HepG2 (cell line): ENCODE data around the gene ZNF48. TPM values are rescaled to one million over a fixed set of nuclear protein-coding genes. Genes with fewer than 3 reads are reported as not detected.

Experiments used
- ARNTL ChIP-seq: sonication (generic); formaldehyde crosslinking; IDR thresholded peaks from 2 replicates; pipeline ENCODE4 v1.4.0; 2020; ENCODE audit warnings: mild to moderate bottlenecking, missing genetic modification reagents
- DMAP1 ChIP-seq: IDR thresholded peaks from 2 replicates; pipeline ENCODE4 v1.6.1; 2016
- FOXK1 ChIP-seq: sonication (generic); formaldehyde crosslinking; IDR thresholded peaks from 2 replicates; pipeline ENCODE4 v1.4.0; 2020; ENCODE audit warnings: low read depth, missing genetic modification reagents, borderline replicate concordance
- GATAD2A ChIP-seq: IDR thresholded peaks from 2 replicates; pipeline ENCODE4 v1.6.1; 2016
- HDAC1 ChIP-seq: sonication (generic); formaldehyde crosslinking; IDR thresholded peaks from 2 replicates; pipeline ENCODE4 v1.5.1; 2020; ENCODE audit warnings: mild to moderate bottlenecking, missing genetic modification reagents
- HNF4A ChIP-seq: sonication (generic); formaldehyde crosslinking; IDR thresholded peaks from 2 replicates; pipeline ENCODE4 v1.4.0; 2020; ENCODE audit warnings: missing genetic modification reagents
- NFATC3 ChIP-seq: sonication (generic); formaldehyde crosslinking; IDR thresholded peaks from 2 replicates; pipeline ENCODE4 v1.5.1; 2020; ENCODE audit warnings: mild to moderate bottlenecking, missing genetic modification reagents
- RARG ChIP-seq: sonication (generic); formaldehyde crosslinking; IDR thresholded peaks from 2 replicates; pipeline ENCODE4 v1.4.0; 2020; ENCODE audit warnings: low read depth, mild to moderate bottlenecking, missing genetic modification reagents
- RBAK ChIP-seq: sonication (generic); formaldehyde crosslinking; IDR thresholded peaks from 2 replicates; pipeline ENCODE4 v1.5.1; 2020; ENCODE audit warnings: mild to moderate bottlenecking, missing genetic modification reagents
- SNAI1 ChIP-seq: sonication (generic); formaldehyde crosslinking; IDR thresholded peaks from 2 replicates; pipeline ENCODE4 v1.5.0; 2020; ENCODE audit warnings: mild to moderate bottlenecking, missing genetic modification reagents, borderline replicate concordance
- ZBTB7B ChIP-seq: sonication (generic); formaldehyde crosslinking; IDR thresholded peaks from 2 replicates; pipeline ENCODE4 v1.4.0; 2020; ENCODE audit warnings: missing genetic modification reagents
- ZFX ChIP-seq: sonication (generic); formaldehyde crosslinking; IDR thresholded peaks from 2 replicates; pipeline ENCODE4 v1.4.0; 2020; ENCODE audit warnings: mild to moderate bottlenecking, low read depth, missing genetic modification reagents, moderate library complexity
- ZNF124 ChIP-seq: sonication (generic); formaldehyde crosslinking; IDR thresholded peaks from 2 replicates; pipeline ENCODE4 v1.4.0; 2020; ENCODE audit warnings: missing genetic modification reagents
- ZNF841 ChIP-seq: sonication (generic); formaldehyde crosslinking; IDR thresholded peaks from 2 replicates; pipeline ENCODE4 v1.8.1; 2023; ENCODE audit warnings: missing genetic modification reagents, borderline replicate concordance
- polyA plus RNA-seq, 8 experiments: library from polyadenylated mRNA; depleted of rRNA in 3 of 8; stranded (reverse) in 7 of 8; unstranded in 1 of 8; fragments of >200 nt; fragmentation: Illumina TruSeq in 4 of 8; extraction: Trizol in 4 of 8; gene quantifications; 2 replicates each; pipeline versions ENCODE4 v1.2.1 to v1.2.3, GENCODE V29; 2011 to 2016; ENCODE audit warnings: low read depth in 4 of 8, missing spikeins in 1 of 8, mixed read lengths in 1 of 8; ENCODE audit not compliant: insufficient read depth in 1 of 8
- total RNA-seq, 5 experiments: library from RNA; depleted of rRNA; stranded (reverse); fragments of >200 nt; fragmentation: Illumina TruSeq; extraction: Trizol; gene quantifications; 2 replicates each; pipeline ENCODE4 v1.2.3, GENCODE V29; 2016; ENCODE audit warnings: low read depth in 1 of 5
- TF ChIP-seq, protein P1 (sequence below): sonication (generic); formaldehyde crosslinking; IDR thresholded peaks from 2 replicates; pipeline ENCODE4 v1.4.0; 2020; ENCODE audit warnings: missing genetic modification reagents
- TF ChIP-seq, protein P2 (sequence below): sonication (generic); formaldehyde crosslinking; IDR thresholded peaks from 2 replicates; pipeline ENCODE4 v1.8.0; 2022; ENCODE audit warnings: mild to moderate bottlenecking, missing genetic modification reagents, moderate library complexity
- TF ChIP-seq, protein P3 (sequence below): sonication (generic); formaldehyde crosslinking; IDR thresholded peaks from 2 replicates; pipeline ENCODE4 v1.4.0; 2020; ENCODE audit warnings: mild to moderate bottlenecking, missing genetic modification reagents
- TF ChIP-seq, protein P4 (sequence below): sonication (generic); formaldehyde crosslinking; IDR thresholded peaks from 2 replicates; pipeline ENCODE4 v1.5.1; 2020; ENCODE audit warnings: mild to moderate bottlenecking, missing genetic modification reagents

ZNF48 gene
- total and polyA plus RNA-seq, 2 of the 13 experiments (the other 11 are each of a cell fraction or from before 2014, with no cell fraction given) = 9.9 to 12.3 TPM

DNA sequence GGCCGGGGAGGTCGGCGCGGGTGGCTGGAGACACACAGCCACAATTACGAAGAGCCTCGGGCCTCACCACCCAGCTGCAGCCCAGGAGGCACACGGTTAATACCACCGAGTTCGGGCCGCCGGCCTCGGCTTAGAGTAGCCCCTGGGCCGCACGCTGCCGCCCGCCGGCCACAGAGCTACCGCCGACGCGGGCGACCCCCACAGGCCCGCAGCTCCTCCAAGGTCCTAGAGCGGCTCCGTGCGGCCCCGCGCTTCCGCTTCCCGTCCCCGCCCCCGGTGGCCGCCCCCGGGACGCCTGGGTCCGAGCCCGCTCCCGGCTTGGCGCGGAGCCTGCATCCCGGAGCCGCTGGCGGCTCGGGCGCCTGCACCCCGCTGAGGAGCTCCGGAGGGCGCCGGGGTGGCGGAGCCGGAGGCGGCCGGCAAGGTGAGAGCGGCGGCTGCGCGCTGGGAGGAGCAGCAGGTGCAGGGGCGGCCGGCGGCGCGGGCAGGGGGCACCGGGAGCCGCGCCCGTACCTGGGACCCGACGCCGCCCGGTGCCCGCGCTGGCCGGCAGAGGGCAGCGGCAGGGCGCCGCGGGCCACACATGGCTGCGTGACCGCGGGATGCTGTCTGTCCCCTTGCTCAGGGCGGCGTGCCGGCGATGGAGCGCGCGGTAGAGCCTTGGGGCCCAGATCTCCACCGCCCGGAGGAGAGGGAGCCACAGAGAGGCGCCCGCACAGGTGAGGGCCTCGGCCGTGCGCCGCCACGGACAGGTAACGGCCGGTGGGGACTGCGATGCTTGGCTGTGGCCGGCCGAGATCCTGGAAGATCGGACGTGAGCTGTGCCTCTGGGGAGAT is at the start of gene ZNF48 (continued):
- TF ChIP-seq, protein P1, sequence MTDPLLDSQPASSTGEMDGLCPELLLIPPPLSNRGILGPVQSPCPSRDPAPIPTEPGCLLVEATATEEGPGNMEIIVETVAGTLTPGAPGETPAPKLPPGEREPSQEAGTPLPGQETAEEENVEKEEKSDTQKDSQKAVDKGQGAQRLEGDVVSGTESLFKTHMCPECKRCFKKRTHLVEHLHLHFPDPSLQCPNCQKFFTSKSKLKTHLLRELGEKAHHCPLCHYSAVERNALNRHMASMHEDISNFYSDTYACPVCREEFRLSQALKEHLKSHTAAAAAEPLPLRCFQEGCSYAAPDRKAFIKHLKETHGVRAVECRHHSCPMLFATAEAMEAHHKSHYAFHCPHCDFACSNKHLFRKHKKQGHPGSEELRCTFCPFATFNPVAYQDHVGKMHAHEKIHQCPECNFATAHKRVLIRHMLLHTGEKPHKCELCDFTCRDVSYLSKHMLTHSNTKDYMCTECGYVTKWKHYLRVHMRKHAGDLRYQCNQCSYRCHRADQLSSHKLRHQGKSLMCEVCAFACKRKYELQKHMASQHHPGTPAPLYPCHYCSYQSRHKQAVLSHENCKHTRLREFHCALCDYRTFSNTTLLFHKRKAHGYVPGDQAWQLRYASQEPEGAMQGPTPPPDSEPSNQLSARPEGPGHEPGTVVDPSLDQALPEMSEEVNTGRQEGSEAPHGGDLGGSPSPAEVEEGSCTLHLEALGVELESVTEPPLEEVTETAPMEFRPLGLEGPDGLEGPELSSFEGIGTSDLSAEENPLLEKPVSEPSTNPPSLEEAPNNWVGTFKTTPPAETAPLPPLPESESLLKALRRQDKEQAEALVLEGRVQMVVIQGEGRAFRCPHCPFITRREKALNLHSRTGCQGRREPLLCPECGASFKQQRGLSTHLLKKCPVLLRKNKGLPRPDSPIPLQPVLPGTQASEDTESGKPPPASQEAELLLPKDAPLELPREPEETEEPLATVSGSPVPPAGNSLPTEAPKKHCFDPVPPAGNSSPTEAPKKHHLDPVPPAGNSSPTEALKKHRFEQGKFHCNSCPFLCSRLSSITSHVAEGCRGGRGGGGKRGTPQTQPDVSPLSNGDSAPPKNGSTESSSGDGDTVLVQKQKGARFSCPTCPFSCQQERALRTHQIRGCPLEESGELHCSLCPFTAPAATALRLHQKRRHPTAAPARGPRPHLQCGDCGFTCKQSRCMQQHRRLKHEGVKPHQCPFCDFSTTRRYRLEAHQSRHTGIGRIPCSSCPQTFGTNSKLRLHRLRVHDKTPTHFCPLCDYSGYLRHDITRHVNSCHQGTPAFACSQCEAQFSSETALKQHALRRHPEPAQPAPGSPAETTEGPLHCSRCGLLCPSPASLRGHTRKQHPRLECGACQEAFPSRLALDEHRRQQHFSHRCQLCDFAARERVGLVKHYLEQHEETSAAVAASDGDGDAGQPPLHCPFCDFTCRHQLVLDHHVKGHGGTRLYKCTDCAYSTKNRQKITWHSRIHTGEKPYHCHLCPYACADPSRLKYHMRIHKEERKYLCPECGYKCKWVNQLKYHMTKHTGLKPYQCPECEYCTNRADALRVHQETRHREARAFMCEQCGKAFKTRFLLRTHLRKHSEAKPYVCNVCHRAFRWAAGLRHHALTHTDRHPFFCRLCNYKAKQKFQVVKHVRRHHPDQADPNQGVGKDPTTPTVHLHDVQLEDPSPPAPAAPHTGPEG (CRISPR knock-in tag) = peak; percentile 41; the same call in 1 of the 2 replicates
- TF ChIP-seq FOXK1 (CRISPR knock-in tag) (peak; percentile 61; the same call in 1 of the 2 replicates), RARG (CRISPR knock-in tag) (0 out of 2 replicates have a peak, but pooled peaks have one; percentile 43), ZNF124 (no peak), ZNF841 (CRISPR knock-in tag) (0 out of 2 replicates have a peak, but pooled peaks have one; percentile 44), GATAD2A (CRISPR knock-in tag) (peak; percentile 18; the same call in 1 of the 2 replicates), RBAK (CRISPR knock-in tag) (no peak), DMAP1 (CRISPR knock-in tag) (peak; percentile 62; the same call in 1 of the 2 replicates), HDAC1 (peak; percentile 86), SNAI1 (CRISPR knock-in tag) (no peak), ZBTB7B (CRISPR knock-in tag) (peak; percentile 86), HNF4A (CRISPR knock-in tag) (0 out of 2 replicates have a peak, but pooled peaks have one; percentile 24), ZFX (CRISPR knock-in tag) (peak; percentile 95), NFATC3 (CRISPR knock-in tag) (no peak), ARNTL (CRISPR knock-in tag) (no peak; the same call in 1 of the 2 replicates)
- TF ChIP-seq, protein P2, sequence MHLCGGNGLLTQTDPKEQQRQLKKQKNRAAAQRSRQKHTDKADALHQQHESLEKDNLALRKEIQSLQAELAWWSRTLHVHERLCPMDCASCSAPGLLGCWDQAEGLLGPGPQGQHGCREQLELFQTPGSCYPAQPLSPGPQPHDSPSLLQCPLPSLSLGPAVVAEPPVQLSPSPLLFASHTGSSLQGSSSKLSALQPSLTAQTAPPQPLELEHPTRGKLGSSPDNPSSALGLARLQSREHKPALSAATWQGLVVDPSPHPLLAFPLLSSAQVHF (CRISPR knock-in tag) = no peak
- TF ChIP-seq, protein P3, sequence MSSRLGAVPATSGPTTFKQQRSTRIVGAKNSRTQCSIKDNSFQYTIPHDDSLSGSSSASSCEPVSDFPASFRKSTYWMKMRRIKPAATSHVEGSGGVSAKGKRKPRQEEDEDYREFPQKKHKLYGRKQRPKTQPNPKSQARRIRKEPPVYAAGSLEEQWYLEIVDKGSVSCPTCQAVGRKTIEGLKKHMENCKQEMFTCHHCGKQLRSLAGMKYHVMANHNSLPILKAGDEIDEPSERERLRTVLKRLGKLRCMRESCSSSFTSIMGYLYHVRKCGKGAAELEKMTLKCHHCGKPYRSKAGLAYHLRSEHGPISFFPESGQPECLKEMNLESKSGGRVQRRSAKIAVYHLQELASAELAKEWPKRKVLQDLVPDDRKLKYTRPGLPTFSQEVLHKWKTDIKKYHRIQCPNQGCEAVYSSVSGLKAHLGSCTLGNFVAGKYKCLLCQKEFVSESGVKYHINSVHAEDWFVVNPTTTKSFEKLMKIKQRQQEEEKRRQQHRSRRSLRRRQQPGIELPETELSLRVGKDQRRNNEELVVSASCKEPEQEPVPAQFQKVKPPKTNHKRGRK = peak; percentile 30; the same call in 1 of the 2 replicates
- TF ChIP-seq, protein P4, sequence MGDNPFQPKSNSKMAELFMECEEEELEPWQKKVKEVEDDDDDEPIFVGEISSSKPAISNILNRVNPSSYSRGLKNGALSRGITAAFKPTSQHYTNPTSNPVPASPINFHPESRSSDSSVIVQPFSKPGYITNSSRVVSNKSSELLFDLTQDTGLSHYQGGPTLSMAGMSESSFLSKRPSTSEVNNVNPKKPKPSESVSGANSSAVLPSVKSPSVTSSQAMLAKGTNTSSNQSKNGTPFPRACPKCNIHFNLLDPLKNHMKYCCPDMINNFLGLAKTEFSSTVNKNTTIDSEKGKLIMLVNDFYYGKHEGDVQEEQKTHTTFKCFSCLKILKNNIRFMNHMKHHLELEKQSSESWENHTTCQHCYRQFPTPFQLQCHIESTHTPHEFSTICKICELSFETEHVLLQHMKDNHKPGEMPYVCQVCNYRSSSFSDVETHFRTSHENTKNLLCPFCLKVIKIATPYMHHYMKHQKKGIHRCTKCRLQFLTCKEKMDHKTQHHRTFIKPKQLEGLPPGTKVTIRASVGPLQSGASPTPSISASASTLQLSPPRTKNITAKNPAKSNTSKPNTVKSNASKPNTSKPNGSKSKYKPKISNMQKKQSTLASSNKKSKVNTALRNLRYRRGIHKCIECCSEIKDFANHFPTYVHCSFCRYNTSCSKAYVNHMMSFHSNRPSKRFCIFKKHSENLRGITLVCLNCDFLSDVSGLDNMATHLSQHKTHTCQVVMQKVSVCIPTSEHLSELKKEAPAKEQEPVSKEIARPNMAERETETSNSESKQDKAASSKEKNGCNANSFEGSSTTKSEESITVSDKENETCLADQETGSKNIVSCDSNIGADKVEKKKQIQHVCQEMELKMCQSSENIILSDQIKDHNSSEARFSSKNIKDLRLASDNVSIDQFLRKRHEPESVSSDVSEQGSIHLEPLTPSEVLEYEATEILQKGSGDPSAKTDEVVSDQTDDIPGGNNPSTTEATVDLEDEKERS = no peak
